NCI-H510A treated with DMSO at 0.1 percent for 48 hours (cell line): ENCODE data around the gene PEX10.
"Not testable (repeated sequence)": the region's sequence is repeated elsewhere in the genome, so short reads cannot be mapped to it uniquely, and the experiment has no call there.

ENCODE experiments used
- DNase-seq: peaks from one replicate; lab custom pipeline; 2025; lab: John Stamatoyannopoulos, UW

PEX10 gene

GRCh38 chr1:2443277-2444137 is 31.1 kb upstream of the PEX10 start:
- DNase-seq: no peak

DNA sequence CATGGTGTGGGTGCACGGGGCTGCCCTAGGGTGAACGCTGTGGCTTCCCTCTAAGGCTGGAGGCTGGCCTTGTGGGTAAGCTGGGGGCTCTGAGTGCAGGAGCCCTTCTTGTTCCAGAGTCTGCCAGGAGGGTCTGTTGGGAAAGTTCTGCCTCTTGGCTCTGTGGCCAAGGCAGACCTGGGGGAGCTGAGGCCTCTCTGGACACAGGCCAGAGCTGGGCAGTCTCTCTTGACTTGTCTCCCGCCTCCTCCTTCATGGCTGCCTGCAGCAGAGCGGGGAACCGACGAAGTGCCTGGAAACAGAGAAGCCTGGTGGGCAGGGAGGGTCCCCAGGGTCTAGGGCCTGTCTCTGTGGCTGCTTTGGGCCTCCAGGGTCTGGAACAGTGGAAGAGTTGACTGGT is 30.3 kb upstream of the PEX10 start:
- no peak for DNase-seq

DNA sequence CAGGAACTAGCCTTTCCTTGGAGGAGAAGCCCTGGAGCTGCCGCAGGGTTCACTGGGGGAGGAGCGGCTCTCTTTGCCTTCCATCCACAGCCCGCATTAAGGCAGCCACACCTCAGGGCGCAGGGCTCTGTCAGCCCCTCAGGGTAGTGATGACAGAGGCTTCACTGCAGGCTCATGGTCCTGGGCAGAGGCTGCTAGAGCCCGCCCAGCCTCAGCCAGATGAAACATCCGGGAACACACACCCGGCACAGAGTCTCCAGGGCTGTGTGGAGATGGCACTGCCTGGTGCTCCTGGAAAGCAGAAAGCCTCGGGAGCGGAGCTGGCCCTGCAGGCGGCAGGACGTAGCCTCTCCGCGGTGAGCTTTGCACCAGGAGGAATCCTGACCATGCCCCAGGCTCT is 29.4 kb upstream of the PEX10 start:
- DNase-seq: no peak

DNA sequence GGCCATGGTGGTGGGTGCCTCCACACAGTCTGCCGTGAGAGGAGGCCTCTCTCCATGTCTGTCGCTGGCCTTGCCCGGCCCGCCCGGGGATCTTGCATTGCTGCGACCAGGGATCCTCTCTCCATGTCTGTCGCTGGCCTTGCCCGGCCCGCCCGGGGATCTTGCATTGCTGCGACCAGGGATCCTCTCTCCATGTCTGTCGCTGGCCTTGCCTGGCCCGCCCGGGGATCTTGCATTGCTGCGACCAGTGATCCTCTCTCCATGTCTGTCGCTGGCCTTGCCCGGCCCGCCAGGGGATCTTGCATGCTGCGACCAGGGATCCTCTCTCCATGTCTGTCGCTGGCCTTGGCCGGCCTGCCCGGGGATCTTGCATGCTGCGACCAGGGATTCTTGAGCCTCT is 28.0 kb upstream of the PEX10 start:
- DNase-seq: not testable (repeated sequence)

DNA sequence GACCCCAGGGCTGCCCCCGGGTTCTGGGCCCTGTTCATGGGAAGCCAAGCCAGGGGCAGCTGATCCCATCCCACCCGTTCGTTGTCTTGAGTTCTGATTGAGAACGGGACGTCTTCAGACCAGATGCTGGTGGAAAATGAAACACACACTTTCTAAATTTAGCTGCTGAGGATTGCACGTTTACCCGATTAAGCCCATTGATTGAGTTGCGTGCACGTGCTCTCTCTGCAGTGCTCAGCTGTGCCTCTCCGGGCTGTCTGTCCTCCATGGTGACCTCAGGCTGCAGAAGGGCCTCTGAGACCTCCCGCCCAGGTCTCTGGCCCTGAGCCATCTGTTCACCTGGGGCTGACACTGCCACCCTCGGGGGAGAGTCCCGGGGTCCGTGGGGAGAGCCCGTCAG is 27.0 kb upstream of the PEX10 start:
- DNase-seq: no peak

- no peak for DNase-seq
These were observed 26.3 kb upstream of the PEX10 start for GRCh38 chr1:2438641-2439040.

DNA sequence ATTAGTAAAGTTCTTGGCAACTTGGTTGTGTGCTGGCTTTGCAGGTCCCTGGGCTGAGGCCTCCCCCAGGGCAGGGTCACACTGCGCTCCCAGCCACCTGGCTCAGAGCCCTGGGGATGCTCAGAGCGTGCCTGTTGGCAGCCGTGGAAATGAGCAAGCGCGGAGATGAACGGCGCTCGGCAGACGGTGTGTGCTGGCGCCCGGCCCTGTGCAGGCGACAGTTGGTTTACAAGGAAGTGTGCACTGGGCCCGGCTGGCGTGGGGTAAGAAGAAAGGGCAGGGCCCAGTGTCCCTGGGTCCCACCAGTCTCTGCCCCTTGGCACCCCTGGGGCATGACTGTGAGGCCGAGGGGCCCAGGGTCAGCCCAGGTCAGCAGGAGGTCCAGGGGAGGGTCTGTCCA is 25.7 kb upstream of the PEX10 start:
- DNase-seq: no peak

DNA sequence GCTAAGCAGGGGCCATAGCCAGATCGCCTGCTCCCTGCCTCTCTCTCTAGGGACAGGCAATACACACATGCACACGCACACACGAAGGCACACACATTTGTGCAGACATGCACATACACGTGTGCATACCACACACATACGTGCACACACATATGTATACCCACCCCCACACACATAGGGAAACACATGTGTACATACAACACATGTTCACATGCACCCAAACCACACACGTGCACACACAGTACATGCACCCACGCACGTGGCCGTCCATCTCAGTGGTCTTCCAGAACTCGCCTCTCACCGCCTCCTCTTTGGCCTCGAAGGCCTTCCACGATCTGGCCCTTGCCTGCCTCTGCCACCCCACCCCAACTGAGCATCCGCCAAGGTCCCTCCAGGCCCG is 25.3 kb upstream of the PEX10 start:
- no peak for DNase-seq

DNA sequence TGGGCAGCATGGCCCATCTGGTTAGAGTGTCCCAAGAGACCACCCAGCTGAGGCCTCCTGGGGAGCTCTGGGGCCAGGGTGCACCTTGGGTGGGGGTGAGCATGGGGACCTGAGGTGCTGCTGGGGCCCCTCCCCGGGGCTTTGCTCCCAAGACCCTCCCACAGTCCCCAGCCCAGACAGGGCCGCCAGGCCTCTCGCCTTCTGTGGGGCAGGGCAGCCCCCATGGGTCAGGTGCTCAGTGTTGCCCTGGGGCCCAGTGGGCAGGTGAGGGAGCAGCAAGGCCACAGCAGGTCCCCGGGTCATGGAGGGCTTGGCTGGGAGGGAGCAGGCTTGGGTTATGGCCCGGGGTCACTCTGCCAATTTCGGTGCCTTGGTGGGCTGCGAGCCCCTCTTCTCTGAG is 24.5 kb upstream of the PEX10 start:
- no peak for DNase-seq

- no peak for DNase-seq
These were observed 23.5 kb upstream of the PEX10 start for GRCh38 chr1:2435746-2436355.

DNA sequence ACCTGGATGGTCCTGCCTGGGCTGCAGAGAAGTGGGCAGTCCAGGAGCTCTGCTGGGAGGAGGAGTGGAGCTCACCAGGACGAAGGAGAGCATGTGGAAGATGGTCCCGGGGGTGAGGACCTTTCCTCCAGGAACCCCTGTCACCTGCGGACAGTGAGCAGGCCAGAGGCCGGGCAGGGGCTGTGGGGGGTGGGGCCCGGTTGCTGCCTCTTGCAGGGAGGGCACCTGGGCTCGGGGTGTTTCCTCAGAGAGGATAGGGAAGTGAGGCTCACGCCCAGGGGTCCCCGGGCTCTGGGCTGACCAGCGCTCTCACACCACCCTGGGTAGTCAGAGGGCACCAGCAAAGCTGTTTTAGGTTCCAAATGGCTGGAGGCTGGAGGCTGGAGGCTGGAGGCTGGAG is 22.7 kb upstream of the PEX10 start:
- DNase-seq: no peak

DNA sequence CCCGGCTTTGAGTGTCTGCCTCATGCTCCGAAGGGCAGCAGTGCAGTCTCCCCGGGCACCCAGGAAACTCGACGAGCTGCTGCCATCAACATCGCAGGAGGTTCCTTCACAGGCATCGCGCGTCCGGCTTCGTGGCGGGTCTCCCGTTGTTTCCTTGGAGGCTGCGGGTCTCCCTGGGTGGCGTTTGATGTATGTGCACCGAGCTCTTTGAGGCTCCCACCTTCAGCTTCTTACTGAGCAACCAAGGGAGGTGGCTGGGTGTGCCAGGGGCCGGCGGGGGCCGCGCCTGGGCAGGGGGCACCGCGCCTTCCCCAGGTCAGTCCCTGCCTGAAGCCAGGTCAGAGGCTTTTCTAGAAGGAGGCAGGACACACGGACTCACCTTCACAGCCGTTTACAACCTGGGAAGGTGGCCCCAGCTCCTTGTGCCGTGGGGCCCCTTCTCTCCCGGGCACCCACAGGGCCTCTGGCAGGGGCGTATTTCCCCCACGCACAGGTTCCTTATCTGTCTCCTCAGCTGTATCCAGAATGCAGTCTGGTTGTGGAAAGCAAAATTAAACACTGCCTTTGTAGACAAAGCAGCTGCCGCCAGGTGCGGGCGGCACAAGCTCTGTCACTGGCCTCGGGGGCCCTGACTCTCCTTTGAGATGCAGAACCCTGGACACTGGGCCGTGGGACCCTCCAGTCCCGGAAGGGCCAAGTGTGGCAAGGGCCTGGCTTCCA is 21.7 kb upstream of the PEX10 start:
- no peak for DNase-seq

- DNase-seq: no peak
These were observed 20.8 kb upstream of the PEX10 start for GRCh38 chr1:2433196-2433595.

- no peak for DNase-seq
These were observed 20.1 kb upstream of the PEX10 start for GRCh38 chr1:2432441-2432844.

DNA sequence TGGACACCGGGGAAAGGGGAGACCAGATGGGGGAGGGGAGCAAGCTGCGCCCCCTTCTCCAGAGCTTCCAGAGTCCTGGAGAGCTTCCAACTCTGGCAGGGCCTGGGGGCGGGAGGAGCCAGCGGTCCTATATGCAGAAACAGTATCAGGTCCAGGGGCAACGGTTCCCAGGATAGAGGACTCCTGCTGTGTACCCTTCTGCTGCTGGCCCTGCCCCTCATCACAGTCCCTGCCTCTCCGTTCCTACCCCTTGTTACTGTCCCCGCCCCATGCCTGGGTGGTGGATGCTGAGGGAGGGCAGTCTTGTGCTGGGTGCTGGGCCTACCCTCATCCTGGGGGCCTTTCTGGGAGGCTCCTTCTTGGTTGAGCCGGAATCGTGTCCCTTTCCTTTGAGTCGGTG is 19.2 kb upstream of the PEX10 start:
- no peak for DNase-seq

- DNase-seq: no peak
These were observed 18.7 kb upstream of the PEX10 start for GRCh38 chr1:2431103-2431502.

DNA sequence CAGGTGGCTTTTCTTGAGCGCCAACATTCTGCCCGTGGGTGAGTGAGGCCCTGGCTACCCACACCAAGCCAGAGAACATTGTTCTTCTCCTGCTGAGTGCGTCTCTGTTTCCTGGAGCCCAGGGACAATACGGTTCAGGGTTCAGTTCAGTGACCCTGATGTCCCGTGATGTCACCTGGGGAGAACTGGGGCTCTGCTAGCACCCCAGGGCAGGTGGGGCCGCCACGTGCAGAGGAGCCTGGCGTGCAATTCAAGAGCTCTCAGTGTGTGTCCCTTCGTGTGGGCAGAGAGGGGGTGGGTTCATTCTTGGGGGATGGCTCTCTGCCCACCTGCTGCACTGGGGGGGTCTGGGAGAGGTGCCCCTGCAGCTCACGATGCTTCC is 18.2 kb upstream of the PEX10 start:
- DNase-seq: no peak

GRCh38 chr1:2429780-2430591 is 17.6 kb upstream of the PEX10 start:
- DNase-seq: no peak

GRCh38 chr1:2428490-2428889 is 16.1 kb upstream of the PEX10 start:
- no peak for DNase-seq

DNA sequence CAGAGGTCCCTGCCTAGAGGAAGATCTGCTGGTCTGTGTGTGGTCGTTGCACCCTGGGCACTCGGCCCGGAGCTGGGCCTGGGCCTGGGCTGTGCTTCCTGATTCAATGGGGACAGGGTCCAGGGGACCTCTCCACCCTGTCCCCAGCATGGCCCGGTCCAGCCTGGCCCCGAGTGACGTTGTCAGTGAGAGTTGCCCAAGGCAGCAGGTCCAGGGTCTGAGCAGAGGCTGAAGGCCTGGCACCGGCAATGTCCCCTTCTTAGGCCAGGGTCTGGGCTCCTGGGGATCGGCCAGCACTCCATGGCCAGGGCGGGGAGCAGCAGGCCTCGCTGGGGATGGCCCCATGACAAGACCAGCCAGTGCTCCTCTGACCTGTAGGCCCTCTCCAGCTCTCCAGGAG is 15.6 kb upstream of the PEX10 start:
- no peak for DNase-seq

DNA sequence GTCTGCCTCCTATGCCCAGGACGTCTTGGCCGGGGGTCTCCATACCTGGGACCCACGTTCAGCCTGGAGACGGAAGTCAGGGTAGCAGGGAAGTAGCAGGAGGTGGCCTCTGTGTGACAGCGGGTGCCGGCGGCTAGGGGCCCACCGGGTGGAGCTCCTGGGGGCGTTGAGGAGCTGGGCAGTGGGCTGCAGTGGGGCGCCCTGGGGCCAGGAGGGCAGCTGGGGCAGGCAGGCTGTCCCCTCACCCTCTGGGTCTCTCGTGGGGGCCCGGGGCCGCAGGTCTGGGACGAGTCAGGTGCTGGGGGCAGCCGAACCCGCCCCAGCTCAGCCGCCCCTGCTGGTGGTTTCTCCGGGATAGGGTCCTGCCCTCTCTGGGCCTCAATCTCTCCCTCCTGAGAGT is 14.7 kb upstream of the PEX10 start:
- no peak for DNase-seq

DNA sequence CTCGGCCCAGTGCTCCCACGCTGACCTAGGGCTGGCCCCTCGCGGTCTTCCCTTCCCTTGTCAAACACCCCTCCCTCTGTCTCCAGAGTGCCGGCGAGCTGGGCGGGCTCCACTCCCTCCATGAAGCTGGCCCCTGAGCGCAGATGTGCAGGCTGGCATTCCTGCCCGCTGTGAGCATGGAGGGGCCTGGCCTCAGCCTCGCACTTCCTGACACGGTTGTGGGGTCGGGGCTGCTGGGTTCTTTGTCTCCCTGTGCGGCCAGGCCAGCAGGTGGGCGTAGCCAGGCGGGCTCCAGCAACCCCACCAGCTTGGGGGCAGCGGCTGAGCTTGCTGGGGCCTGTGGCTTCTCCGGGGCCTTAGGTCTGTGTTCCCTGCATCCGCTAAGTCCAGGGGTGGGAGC is 14.2 kb upstream of the PEX10 start:
- no peak for DNase-seq
